GM18511 (cell line): ENCODE data around the gene SLC17A4.

Experiments
- ATAC-seq: cut with Tn5 transposase; IDR thresholded peaks from one replicate; pipeline ENCODE4 v1.9.1; 2021; ENCODE audit warnings: mild to moderate bottlenecking, moderate library complexity; ENCODE audit not compliant: unreplicated experiment

The SLC17A4 gene

GRCh38 chr6:25815194-25815593 is 60.7 kb downstream of the SLC17A4 start:
- no peak for ATAC-seq

- no peak for ATAC-seq
These were observed 61.7 kb downstream of the SLC17A4 start for GRCh38 chr6:25816252-25816651.

- ATAC-seq, result no peak
These were observed 66.8 kb downstream of the SLC17A4 start for GRCh38 chr6:25821341-25821740.

GRCh38 chr6:25829375-25829774 is 74.8 kb downstream of the SLC17A4 start:
- ATAC-seq, result no peak

GRCh38 chr6:25830458-25830857 is 75.9 kb downstream of the SLC17A4 start:
- ATAC-seq, result no peak
